ENCODE measurements around the gene CNIH3. TPM values are rescaled to one million over a fixed set of nuclear protein-coding genes. Genes with fewer than 3 reads are reported as not detected.
"Not testable (repeated sequence)": the region's sequence is repeated elsewhere in the genome, so short reads cannot be mapped to it uniquely, and the experiment has no call there.

Gene CNIH3
- total RNA-seq (2014; rRNA removed; shearing (Covaris generic)), result 24.8 and 29.1 TPM in 2 replicates
- polyA plus RNA-seq (2015; cell fraction: cytosol; rRNA removed), result 23.2 and 23.9 TPM in 2 replicates
- polyA plus RNA-seq (2015; cell fraction: nucleus; rRNA removed), result 27.9 and 28.0 TPM in 2 replicates

DNA sequence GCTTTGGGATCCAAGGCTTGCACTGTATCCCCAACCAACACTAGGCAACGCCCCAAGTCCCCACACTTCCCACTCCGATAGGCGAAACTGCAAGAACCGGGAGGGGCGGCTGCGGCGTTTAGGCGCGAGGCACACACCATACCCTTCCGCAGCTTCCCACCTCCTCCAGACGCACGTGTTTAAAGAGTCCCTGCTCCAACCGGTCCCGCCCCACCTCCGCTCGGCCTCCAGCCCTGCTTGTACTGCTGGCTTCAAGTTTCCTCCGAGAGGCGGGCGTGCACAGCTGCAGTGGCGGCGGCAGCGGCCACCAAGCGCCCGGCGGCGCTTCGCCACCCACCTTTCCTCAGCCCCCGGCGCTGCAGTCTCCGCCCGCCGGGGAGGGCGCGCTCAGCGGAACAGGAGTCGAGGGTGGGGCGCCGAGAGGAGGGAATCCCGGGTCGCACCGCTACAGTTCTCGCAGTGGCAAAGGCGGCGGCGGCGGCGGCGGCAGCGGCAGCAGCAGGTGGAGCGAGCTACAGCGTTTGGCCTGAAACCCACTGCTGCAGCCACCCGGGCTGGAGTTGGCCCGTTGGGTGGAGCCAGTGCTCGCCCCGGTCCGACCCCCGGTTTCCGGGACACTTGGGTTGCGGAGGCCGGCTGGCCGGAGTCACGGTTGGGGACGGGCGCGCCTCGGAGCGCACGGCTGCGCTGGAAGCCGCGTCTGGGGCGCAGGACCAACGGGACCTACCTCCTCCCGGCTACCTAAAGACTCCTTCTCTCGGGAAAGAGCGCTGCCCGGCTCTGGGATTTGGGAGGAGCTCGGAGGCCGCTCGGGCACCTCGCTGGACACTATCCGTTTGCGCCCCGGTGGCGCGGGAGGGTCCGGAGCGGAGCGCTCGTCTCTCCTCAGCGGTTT is at the start of gene CNIH3:
Gene CNIH3 (plus strand): TSS at position 457 of the 895 bp plus-strand sequence. CDS start 858 bp downstream, outside the sequence.
- DNase-seq (ENCODE audit: low read depth), result peak; percentile 95

DNA sequence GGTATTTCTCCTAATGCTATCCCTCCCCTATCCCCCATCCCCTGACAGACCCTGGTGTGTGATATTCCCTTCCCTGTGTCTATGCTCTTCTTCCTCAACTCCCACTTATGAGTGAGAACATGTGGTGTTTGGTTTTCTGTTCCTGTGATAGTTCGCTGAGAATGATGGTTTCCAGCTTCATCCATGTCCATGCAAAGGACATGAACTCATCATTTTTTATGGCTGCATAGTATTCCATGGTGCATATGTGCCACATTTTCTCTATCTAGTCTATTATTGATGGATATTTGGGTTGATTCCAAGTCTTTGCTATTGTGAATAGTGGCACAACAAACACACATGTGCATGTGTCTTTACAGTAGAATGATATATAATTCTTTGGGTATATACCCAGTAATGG is 49.6 kb upstream of the CNIH3 start:
- DNase-seq (ENCODE audit: low read depth), result not testable (repeated sequence)

DNA sequence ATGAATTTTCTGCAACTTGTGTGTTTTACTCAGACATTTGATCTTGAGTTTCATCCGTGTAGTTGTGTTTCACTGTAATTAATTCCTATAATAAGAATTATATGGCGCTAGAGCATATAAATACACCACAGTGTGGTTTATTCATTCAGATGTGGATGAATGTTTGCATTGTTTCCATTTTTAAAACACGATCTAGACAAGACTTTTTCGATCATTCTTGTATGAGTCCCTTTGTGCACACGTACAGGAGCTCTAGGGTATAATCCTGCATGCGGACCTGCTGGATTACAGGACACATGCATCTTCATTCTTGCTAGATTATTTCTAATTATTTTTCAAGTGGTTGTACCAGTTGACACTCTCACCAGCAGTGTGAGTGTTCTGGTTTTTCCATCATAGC is 46.8 kb upstream of the CNIH3 start:
- no peak for DNase-seq (ENCODE audit: low read depth)

DNA sequence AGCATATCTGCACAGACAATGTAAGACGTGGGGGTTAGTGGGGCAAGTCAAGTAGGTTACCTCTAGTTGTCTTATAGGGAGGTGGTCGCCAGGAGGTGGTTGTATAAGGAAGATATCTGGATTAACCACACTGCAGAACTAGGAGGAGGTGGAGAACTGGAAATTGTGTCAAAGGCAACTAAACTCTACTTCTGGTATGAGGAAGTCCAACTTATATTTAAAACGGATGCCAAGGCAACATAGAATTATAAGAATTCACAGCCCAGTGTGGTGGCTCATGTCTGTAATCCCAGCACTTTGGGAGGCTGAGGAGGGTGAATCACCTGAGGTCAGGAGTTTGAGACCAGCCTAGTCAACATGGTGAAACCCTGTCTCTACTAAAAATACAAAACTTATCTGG is 44.1 kb upstream of the CNIH3 start:
- peak; percentile 60 for DNase-seq (ENCODE audit: low read depth)

DNA sequence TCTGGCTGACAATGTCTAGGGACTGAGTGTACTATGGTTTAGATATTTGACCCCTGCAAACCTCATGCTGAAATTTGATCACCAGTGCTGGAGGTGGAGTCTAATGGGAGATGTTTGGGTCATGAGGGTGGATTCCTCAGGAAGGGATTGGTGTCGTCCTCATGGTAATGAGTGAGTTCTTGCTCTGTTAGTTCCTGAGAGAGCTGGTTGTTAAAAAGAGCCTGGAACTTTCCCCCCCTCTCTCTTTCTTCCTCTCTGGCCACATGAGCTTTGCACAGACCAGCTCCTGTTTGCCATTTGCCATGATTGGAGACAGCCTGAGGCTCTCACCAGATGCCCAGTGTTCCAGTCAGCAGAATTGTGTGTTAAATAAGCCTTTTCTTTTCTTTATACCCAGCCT is 36.6 kb upstream of the CNIH3 start:
- peak; percentile 77 for DNase-seq (ENCODE audit: low read depth)

DNA sequence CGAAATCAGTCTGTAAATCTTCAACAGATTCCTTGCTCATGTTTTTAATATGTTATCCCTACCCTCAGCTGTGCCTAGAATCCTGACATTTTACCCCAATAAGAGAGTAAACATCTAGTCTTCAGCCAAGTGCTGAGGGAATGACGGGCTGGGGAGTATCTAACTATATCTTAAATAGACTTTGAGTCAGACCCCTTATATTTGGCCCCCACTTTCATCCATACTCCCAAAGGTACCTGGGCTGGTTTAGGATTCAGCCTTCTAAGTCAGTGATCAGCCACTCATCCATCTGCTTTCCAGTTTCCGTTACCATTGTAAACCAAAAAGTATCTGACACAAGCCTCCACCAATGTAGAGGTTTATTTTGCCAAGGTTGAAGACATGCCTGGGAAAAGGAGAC is 36.1 kb upstream of the CNIH3 start:
- DNase-seq (ENCODE audit: low read depth), result no peak

DNA sequence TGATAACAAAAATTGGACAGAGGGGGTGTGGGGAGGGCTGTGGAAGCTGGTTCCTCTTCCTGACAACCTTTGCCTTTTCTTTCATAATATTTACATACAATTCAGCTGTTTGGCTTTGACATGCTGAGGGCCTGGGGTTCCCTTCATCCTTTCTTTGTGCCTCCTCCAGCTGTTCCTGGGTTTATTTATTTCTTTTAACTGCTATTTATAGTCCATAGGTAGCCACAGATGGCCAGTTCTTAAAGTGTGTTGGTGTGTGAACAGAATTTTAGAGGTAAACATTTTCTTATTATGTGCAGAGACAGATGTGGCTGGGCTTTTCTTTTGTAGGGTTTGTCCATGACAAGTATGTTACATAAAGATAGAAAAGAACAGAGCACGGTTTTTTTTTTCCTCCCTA is 34.1 kb upstream of the CNIH3 start:
- DNase-seq (ENCODE audit: low read depth), result no peak

DNA sequence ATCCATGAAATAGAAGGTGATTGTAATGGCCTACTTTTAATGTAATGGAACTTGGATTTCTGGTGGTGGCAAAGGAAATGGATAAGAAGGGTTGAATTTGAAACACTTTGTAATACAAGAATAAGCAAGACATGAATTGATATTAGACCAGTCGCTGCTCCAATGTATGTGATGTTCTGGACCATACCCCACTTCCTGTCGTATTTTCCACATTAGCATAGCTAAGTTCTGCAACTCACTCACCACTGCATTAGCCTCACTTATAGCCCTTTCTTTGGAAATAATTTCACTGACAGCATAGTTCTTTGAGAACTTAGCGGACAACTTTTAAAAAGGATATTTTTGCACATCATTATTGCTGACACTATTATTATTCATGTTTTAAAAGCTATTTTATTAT is 32.3 kb upstream of the CNIH3 start:
- DNase-seq (ENCODE audit: low read depth), result no peak

DNA sequence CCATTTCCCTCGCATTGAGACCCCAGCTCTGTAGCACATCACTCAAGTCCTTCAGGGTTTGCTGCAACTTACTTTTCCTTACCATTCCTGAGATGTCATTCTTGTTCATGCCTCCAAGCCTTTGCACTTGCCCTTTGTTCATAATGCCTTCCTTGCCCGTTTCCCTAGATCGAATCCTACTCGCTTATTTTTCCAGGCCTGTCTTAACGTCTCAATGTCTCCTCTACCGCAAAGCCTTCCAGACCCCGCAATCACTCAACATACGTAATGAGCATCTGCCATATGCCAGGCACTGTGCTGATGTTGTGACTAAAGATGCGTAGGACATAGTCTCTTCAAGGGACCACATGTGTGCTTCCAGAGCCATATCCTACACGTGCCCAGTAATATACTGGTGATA is 31.1 kb upstream of the CNIH3 start:
- no peak for DNase-seq (ENCODE audit: low read depth)

DNA sequence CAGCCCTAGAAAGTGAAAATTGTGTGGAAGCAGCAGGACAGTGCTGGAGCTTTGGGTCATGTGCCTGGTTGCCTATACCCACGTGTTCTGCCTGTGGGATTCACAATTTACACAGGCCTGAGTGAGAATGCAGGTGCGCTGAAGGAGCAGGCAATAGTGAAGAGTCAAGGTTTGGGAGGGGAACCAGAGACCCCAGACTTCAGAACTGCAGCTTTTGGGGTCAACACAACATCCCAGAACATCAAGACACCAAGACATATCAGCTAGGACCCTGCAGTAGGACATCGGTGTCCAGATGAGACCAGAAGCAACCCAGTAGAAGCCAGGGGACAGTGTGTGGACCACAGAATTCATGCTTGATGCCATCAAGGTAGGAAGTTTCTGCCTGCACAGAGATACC is 29.1 kb upstream of the CNIH3 start:
- DNase-seq (ENCODE audit: low read depth), result no peak

DNA sequence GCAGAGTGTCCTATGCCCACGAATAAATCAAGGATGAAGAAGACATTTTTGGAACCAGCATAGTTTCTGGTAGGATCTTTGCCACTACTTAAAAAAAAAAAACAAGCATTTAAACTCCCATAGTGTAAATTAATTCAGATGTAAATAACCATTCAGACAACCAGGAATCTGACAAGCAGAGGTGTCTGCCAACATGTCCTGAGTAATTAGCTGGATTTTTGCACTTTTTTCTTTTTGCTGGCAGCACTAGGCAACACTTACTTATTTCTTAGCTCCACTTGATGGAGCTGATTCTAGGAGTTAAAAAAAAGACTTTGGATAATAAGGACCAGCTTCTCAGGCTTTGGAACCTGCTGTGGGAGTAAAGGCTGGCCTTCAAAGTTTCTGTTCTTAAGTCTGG is 27.6 kb upstream of the CNIH3 start:
- no peak for DNase-seq (ENCODE audit: low read depth)

DNA sequence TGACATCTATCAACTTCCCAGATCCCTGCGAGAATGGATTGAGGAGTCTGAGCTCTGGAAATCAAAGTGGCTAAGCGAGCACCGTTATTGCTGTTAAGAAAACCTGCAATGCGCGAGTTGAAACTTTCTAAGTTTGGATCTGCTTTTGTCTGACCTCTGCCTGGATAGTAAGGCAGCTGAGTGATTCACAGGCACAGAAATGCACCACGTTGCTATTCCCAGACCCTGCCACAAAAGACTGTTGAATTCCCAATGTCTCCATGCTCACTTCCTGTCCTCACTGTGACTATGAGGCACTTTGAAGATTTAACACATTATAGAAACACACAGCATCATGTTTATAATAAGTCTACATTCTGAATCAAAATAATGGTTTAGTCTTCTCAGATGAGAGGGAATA is 27.1 kb upstream of the CNIH3 start:
- DNase-seq (ENCODE audit: low read depth), result peak; percentile 79

DNA sequence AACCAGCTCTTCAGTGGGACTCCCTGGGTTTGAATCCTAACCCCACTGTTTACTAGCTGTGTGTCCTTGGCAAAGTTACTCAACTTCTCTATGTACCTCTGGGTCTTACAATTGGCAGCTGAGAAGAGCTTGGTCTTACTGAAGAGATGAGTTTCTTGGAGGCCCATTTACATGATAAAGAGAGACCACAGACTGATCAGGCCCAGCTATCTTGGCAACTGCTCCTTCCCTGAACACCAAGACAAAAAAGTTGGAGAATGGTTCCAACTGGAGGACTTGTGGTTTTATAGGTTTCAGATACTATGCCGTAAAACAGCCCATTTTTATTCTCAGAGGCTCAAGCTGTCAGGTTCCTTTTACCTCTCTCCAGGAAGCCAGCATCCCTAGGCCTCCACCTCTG is 24.8 kb upstream of the CNIH3 start:
- DNase-seq (ENCODE audit: low read depth), result no peak

DNA sequence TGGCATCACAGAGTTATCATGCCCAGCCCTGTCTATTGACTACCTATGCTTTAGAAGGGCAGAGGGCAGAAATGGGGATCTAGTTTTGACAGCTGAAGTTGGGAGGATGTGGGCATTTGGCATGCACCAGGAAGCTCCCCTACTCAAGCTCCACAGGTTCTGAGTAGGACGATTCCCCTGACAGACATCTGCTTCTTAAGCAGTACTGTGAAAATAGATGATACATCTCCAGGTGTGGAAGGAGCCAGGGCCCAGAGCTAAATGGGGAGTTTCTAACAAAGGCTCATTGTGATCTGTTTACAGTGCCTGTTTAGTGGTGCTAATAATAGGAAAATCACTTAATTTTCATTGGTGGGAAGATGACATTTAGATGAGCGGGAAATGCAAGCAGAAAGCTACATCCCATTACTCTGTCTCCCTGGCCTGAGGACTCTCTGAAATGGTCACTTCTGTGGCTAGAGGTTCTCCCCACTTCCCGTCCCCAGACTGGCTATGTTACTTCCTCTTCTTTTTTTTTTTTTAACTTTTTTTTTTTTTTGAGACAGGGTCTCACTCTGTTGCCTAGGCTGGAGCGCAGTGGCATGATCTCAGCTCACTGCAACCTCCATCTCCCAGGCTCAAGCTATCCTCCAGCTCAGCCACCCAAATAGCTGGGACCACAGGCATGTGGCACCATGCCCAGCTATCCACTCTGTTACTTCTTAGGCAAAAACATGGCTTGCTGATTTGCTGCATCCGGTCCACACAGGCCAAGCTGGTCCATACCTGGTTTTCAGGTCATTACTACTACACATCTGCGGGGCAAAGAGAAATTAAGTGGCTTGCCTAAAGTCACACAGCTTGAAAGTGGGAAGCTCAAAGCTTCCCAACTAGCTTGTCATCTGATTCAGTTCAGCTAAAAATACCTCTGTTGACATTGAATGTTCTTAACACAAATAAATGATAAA is 23.2 kb upstream of the CNIH3 start:
- DNase-seq (ENCODE audit: low read depth), result peak; percentile 98

DNA sequence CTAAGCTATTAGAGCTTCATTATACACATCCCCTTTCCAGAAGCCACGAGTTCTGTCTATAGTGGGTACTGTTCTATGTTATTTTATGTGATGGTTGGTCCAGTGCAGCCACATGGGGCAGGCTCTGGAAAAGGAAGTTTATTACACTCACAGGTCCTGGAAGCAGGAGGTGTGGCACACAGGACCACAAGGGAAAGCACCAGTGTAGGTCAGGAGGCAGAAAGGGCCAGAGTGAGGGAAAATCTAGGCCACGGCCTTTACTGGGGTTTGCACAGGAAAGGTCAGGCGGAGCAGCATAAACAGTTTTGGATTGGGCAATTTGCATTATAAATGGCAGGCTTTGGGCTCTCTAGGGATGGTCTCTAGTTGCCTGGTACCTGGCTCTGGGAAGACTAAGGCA is 21.8 kb upstream of the CNIH3 start:
- no peak for DNase-seq (ENCODE audit: low read depth)

DNA sequence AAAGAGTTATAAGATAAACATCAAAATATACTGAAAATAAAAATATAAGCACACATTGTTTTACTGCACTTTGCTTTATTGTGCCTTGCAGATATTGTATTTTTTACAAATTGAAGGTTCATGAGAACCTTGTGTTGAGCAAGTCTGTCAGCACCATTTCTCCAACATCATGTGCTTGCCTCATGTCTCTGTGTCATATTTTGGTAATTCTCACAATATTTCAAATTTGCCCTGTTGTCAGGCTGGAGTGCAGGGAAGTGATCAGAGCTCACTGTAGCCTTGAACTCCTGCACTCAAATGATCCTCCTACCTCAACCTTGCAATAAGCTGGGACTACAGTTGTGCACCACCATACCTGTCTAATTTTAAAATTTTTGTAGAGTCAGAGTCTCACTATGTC is 21.3 kb upstream of the CNIH3 start:
- no peak for DNase-seq (ENCODE audit: low read depth)

DNA sequence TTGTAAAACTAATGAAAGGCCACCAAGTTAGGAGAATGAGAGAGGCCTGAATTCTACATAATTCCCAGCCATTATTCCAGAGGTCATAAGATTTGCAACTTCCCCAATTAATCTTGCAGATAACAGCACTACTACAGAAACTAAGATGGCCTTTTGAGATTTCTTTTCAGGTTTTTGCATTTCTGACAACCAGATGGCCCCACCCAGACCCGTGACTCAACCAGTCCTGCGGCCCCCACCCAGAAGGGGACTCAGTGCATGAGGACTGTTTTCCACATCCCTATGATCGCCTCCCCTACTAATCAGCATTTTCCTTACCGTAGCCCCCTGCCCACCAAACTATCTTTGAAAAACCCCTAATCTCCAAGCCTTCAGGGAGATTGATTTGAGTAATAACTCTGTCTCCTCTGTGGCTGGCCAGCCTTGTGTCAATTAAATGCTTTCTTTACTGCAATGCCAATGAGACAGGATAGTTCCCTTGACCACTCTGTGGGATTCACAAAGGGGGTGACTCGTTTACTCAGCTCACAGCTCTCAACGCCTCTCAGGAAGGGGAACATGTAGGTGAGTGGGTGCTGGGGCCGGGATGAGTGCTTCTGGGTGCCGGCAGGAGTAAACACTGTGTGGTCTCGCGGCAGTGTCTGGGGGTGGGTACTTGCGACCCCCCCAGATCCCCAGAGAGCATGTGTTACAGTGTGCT is 10.5 kb upstream of the CNIH3 start:
- DNase-seq (ENCODE audit: low read depth), result no peak

DNA sequence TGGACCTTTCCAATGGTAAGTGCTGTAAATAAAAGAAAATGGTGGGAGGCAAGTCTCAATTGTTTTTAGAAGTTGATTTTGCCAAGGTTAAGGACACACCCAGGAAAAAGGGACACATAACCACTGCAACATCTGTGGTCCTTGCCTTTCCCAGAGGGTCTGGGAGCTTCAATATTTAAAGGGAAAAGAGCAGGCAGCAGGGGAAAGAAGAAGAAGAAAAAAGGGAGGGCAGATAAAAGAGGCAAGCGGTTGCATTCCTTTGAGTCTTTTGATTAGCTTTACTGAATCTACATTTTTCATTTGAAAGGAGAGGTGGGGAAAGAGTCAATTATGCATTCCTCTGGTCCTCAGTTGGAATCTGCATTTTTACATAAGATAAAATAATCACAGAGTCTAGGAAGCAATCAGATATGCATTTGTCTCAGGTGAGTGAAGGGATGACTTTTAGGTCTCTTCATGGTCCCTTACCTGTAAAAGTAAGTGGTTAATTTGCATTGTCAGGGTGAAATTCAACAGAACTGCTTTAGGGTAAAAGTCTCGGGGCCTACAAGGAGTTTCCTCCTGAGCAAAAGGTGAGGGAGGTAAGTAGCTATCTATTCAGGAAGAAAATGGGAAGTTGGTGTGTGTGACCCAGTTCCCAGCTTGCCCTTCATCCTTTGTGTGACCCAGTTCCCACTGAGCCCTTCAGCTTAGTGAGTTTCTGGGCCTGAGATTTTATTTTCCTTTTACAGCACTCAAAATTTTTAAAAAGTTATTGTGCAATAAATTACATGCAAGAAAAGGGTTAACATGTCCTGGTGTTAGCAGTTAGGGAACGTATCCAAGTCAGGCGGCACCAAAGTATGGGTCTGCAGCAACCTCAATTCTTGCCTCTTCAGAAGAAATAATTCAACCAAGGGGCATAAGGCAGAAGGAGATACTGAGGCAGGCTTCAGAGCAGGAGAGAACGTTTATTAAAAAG is 8.6 kb upstream of the CNIH3 start:
- DNase-seq (ENCODE audit: low read depth), result no peak

DNA sequence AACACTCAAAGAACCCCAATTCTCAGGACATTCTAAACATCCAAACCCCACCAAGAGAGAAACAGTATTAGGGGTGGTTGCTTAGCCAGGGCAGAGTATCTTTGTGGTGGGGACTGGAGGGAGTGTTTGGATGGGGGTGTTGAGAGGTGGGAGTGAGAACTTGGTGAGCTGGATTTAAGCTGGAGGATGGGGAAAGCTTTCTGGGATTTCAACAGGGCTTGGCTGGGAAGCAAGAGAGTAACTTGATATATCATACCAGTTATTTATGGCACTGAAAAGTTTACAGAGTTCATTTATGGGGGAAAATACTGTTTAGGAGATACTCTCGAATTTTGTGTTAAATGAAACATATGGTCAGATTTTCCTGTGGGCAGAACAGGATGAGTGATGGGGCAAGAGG is 6.8 kb upstream of the CNIH3 start:
- DNase-seq (ENCODE audit: low read depth), result no peak

DNA sequence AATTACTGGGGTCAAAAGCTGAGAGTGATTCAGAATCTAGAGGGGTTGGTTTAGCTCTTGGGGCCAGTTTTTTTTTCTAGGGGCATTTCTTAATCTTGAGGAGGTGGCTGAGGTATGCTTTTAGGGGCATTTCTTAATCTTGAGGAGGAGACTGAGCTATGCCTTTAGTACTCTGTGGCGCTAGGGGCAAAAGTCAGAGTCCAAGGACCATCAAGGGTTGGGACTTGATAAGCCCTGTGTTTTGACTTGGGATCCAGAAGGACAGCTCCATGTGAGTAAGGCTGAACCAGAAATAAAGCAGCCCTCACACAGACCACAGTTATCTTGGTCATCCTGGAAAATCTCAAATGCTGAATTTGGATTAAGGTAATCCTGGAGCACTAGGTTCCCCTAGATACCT is 3.9 kb upstream of the CNIH3 start:
- DNase-seq (ENCODE audit: low read depth), result no peak
